ENCODE results near the gene SOX5. TPM values are rescaled to one million over a fixed set of nuclear protein-coding genes. Genes with fewer than 3 reads are reported as not detected.

Gene SOX5
- polyA plus RNA-seq, 1 experiment, result 6.7 TPM

GRCh38 chr12:23817345-23817744, 132.1 kb downstream of the SOX5 start:
- POLR2A ChIA-PET, result no interaction called here

DNA sequence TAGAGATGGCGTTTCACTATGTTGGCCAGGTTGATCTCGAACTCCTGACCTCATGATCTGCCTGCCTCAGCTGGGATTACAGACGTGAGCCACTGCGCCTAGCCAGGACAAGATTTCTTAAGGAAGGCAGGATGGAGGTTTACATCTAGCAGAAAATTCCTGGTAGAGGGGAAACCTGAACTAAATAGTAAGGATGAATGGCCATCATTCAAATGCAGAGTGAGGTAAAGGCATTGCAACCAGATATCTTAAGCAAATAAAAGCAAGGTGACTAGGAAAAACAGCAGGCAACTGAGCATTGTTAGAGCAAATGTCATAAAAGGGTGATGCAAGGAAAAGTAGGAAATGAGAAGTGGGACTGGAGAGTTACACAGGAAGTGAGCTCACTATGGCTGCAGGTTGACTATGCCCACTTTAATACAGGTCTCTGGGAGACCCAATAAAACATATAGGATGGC, 133.0 kb downstream of the SOX5 start:
- Histone ChIP-seq H3K4me3 (ENCODE audit: low read depth, low read length) (no peak overlapping the region), H3K27me3 (ENCODE audit: control insufficient read depth, insufficient read depth, low read length) (no peaks in the 10 kb centered on the region), H3K27ac (ENCODE audit: low read depth, low read length) (no peak overlapping the region), H3K9me3 (ENCODE audit: control insufficient read depth, insufficient read depth, low read length) (no peaks in the 10 kb centered on the region)
- TF ChIP-seq, protein P1, sequence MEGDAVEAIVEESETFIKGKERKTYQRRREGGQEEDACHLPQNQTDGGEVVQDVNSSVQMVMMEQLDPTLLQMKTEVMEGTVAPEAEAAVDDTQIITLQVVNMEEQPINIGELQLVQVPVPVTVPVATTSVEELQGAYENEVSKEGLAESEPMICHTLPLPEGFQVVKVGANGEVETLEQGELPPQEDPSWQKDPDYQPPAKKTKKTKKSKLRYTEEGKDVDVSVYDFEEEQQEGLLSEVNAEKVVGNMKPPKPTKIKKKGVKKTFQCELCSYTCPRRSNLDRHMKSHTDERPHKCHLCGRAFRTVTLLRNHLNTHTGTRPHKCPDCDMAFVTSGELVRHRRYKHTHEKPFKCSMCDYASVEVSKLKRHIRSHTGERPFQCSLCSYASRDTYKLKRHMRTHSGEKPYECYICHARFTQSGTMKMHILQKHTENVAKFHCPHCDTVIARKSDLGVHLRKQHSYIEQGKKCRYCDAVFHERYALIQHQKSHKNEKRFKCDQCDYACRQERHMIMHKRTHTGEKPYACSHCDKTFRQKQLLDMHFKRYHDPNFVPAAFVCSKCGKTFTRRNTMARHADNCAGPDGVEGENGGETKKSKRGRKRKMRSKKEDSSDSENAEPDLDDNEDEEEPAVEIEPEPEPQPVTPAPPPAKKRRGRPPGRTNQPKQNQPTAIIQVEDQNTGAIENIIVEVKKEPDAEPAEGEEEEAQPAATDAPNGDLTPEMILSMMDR (IDR thresholded peaks at IDR 0.05; ENCODE audit: low read depth, low read length), result no peak
- ChIA-PET CTCF (no interaction called here), POLR2A (no interaction called here)
- no peak for DNase-seq (ENCODE audit: low read depth, low spot score)

More at GRCh38 chr12:23817345-23817744, 132.1 kb downstream of the SOX5 start:
- H3K27ac ChIP-seq (ENCODE audit: low read depth, low read length), result no peak overlapping the region
- H3K9me3 ChIP-seq (ENCODE audit: control insufficient read depth, insufficient read depth, low read length), result no peaks in the 10 kb centered on the region
- CTCF ChIA-PET, result no interaction called here
- H3K27me3 ChIP-seq (ENCODE audit: control insufficient read depth, insufficient read depth, low read length), result no peaks in the 10 kb centered on the region
- no peak overlapping the region for H3K4me3 ChIP-seq (ENCODE audit: low read depth, low read length)
- TF ChIP-seq, protein P1 (IDR thresholded peaks at IDR 0.05; ENCODE audit: low read depth, low read length), result no peak
- no peak for DNase-seq (ENCODE audit: low read depth, low spot score)

DNA sequence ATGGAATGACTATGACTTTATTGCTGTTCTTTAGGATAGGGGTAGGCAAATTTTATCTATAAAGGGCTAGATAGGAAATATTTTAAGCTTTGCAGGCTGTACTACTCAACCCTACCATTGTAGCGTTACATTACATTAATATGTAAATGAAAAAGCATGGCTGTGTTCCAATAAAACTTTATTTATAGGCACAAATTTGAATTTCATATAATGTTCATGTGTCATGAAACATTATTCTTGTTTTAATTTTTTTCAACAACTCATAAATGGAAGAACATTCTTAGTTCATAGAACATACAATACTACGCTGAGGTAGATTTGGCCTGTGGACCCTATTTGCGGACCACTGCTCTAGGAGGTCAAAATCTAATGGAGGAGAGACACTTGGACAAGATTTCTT, 133.7 kb downstream of the SOX5 start:
- Histone ChIP-seq H3K27me3 (ENCODE audit: control insufficient read depth, insufficient read depth, low read length) (no peaks in the 10 kb centered on the region), H3K27ac (ENCODE audit: low read depth, low read length) (no peak overlapping the region), H3K4me3 (ENCODE audit: low read depth, low read length) (no peak overlapping the region), H3K9me3 (ENCODE audit: control insufficient read depth, insufficient read depth, low read length) (no peaks in the 10 kb centered on the region)
- DNase-seq (ENCODE audit: low read depth, low spot score), result no peak
- TF ChIP-seq, protein P1 (IDR thresholded peaks at IDR 0.05; ENCODE audit: low read depth, low read length), result no peak
- ChIA-PET POLR2A (no interaction called here), CTCF (no interaction called here)

- no peaks in the 10 kb centered on the region for H3K9me3 ChIP-seq (ENCODE audit: control insufficient read depth, insufficient read depth, low read length)
- no peaks in the 10 kb centered on the region for H3K27me3 ChIP-seq (ENCODE audit: control insufficient read depth, insufficient read depth, low read length)
- TF ChIP-seq, protein P1 (IDR thresholded peaks at IDR 0.05; ENCODE audit: low read depth, low read length), result no peak
- CTCF ChIA-PET, result no interaction called here
- H3K4me3 ChIP-seq (ENCODE audit: low read depth, low read length), result no peak overlapping the region
- POLR2A ChIA-PET, result no interaction called here
- H3K27ac ChIP-seq (ENCODE audit: low read depth, low read length), result no peak overlapping the region
- DNase-seq (ENCODE audit: low read depth, low spot score), result no peak
These were observed 136.3 kb downstream of the SOX5 start for GRCh38 chr12:23813206-23813605.

- no peak for DNase-seq (ENCODE audit: low read depth, low spot score)
- no peaks in the 10 kb centered on the region for H3K27me3 ChIP-seq (ENCODE audit: control insufficient read depth, insufficient read depth, low read length)
- CTCF ChIA-PET, result no interaction called here
These were observed 139.1 kb downstream of the SOX5 start for GRCh38 chr12:23810329-23810902.

More at GRCh38 chr12:23810329-23810902, 139.1 kb downstream of the SOX5 start:
- POLR2A ChIA-PET, result no interaction called here
- Histone ChIP-seq H3K27ac (ENCODE audit: low read depth, low read length) (no peak overlapping the region), H3K9me3 (ENCODE audit: control insufficient read depth, insufficient read depth, low read length) (no peaks in the 10 kb centered on the region), H3K4me3 (ENCODE audit: low read depth, low read length) (no peak overlapping the region)
- TF ChIP-seq, protein P1 (IDR thresholded peaks at IDR 0.05; ENCODE audit: low read depth, low read length), result no peak

All from AG04450 (cell line).